MCF 10A (cell line): ENCODE data around the gene GAK. TPM values are rescaled to one million over a fixed set of nuclear protein-coding genes. Genes with fewer than 3 reads are reported as not detected.

ENCODE experiments used
- BruUV-seq: library from RNA; stranded (reverse); fragments of 400-500 nt; replicated peaks from 2 replicates; lab custom pipeline; 2021; lab: Mats Ljungman, UMichigan
- CTCF ChIA-PET: fragments of 300-600 bp; sonication (Branson Sonifier 250); formaldehyde crosslinking; extraction: SDS; loops from one replicate; lab custom pipeline; 2021; ENCODE audit warnings: antibody characterized with exemption, inconsistent platforms; lab: Yijun Ruan, JAX
- POLR2A ChIA-PET: fragments of 300-600, 350-650 bp; sonication (Branson Sonifier 250); formaldehyde crosslinking; extraction: SDS; loops from one replicate; lab custom pipeline; 2020; ENCODE audit warnings: antibody characterized with exemption, inconsistent platforms; lab: Yijun Ruan, JAX
- DNase-seq: peaks from one replicate; pipeline ENCODE4 v3.0.0-alpha.2; 2018; ENCODE audit not compliant: unreplicated experiment
- H3K27ac Mint-ChIP-seq: one replicate; pipeline ENCODE4 v1.8.0; 2022; ENCODE audit warnings: mild to moderate bottlenecking, low read depth, mixed read lengths; ENCODE audit not compliant: unreplicated experiment
- H3K27me3 Mint-ChIP-seq: one replicate; pipeline ENCODE4 v1.8.0; 2022; ENCODE audit warnings: mixed read lengths; ENCODE audit not compliant: insufficient read depth, unreplicated experiment
- H3K36me3 Mint-ChIP-seq: one replicate; pipeline ENCODE4 v1.8.0; 2022; ENCODE audit warnings: mild to moderate bottlenecking, moderate library complexity, mixed read lengths; ENCODE audit not compliant: insufficient read depth, unreplicated experiment
- H3K4me1 Mint-ChIP-seq: one replicate; pipeline ENCODE4 v1.8.0; 2022; ENCODE audit warnings: mixed read lengths; ENCODE audit not compliant: insufficient read depth, unreplicated experiment
- H3K4me3 Mint-ChIP-seq: one replicate; pipeline ENCODE4 v1.8.0; 2022; ENCODE audit warnings: mild to moderate bottlenecking, moderate library complexity, mixed read lengths; ENCODE audit not compliant: unreplicated experiment
- H3K9me3 Mint-ChIP-seq: one replicate; pipeline ENCODE4 v1.8.0; 2022; ENCODE audit warnings: mixed read lengths; ENCODE audit not compliant: unreplicated experiment
- CTCF ChIP-seq: fragments of 200-600 bp; IDR thresholded peaks from one replicate; pipeline ENCODE4 v1.8.0; 2022; ENCODE audit warnings: antibody characterized with exemption, mild to moderate bottlenecking; ENCODE audit not compliant: unreplicated experiment
- intact Hi-C: fragments of 100-400 bp; cut with micrococcal nuclease; formaldehyde crosslinking; loops from 2 replicates; pipeline ENCODE4 v1.14.1; 2022
- total RNA-seq: library from RNA; stranded (reverse); gene quantifications from 2 replicates; pipeline ENCODE4 v1.2.3, GENCODE V29; 2022

The GAK gene
- total RNA-seq, 1 experiment from 2014 or later: 72.9 TPM

GRCh38 chr4:914531-914930, 17.6 kb downstream of the GAK start:
- no TSS peak for BruUV-seq
- DNase-seq: no peak
- no peak for TF ChIP-seq CTCF
- ChIA-PET CTCF (interaction anchor here (0.7 kb wide), 1 partner anchor 77 kb away, joined by 3 read pairs; no protein-coding TSS in a partner anchor), POLR2A (no interaction called here)
- no peaks in the 10 kb centered on the region for H3K9me3 Mint-ChIP-seq
- H3K36me3 Mint-ChIP-seq: peaks cover 9% of the 10 kb centered on the region
- H3K4me1 Mint-ChIP-seq: peaks cover under 1% of the 10 kb centered on the region
- no peaks in the 10 kb centered on the region for H3K27me3 Mint-ChIP-seq
- H3K4me3 Mint-ChIP-seq: no peak overlapping the region
- H3K27ac Mint-ChIP-seq: no peak overlapping the region
- intact Hi-C loops: no loop called here

- Mint-ChIP-seq H3K4me1 (no peaks in the 10 kb centered on the region), H3K27ac (no peak overlapping the region), H3K9me3 (no peaks in the 10 kb centered on the region), H3K36me3 (peaks cover 9% of the 10 kb centered on the region), H3K4me3 (no peak overlapping the region), H3K27me3 (no peaks in the 10 kb centered on the region)
- POLR2A ChIA-PET: no interaction called here
- TF ChIP-seq CTCF: no peak
- no TSS peak for BruUV-seq
- intact Hi-C loops: no loop called here
- CTCF ChIA-PET: no interaction called here
- DNase-seq: no peak
Measured at GRCh38 chr4:913280-913618, 18.9 kb downstream of the GAK start.

- Mint-ChIP-seq H3K9me3 (no peaks in the 10 kb centered on the region), H3K27ac (no peak overlapping the region), H3K36me3 (peaks cover 10% of the 10 kb centered on the region), H3K4me1 (no peaks in the 10 kb centered on the region), H3K27me3 (no peaks in the 10 kb centered on the region), H3K4me3 (no peak overlapping the region)
- no peak for DNase-seq
- POLR2A ChIA-PET: no interaction called here
- BruUV-seq: no TSS peak
- no peak for TF ChIP-seq CTCF
- CTCF ChIA-PET: no interaction called here
- intact Hi-C loops: no loop called here
Measured at GRCh38 chr4:912548-913279, 19.4 kb downstream of the GAK start.

GRCh38 chr4:911871-912490, 20.1 kb downstream of the GAK start:
- peaks cover 13% of the 10 kb centered on the region for H3K36me3 Mint-ChIP-seq
- DNase-seq: no peak
- H3K4me3 Mint-ChIP-seq: no peak overlapping the region
- no peaks in the 10 kb centered on the region for H3K4me1 Mint-ChIP-seq
- BruUV-seq: no TSS peak
- intact Hi-C loops: no loop called here
- POLR2A ChIA-PET: interaction anchor here (1.0 kb wide), 1 partner anchor 20 kb away, joined by 4 read pairs; the partner anchor contains the start of genes GAK and TMEM175
- CTCF ChIA-PET: no interaction called here
- no peaks in the 10 kb centered on the region for H3K9me3 Mint-ChIP-seq
- H3K27me3 Mint-ChIP-seq: no peaks in the 10 kb centered on the region
- TF ChIP-seq CTCF: no peak
- H3K27ac Mint-ChIP-seq: no peak overlapping the region
